Renal cortex interstitium (tissue), 11 donors: ENCODE data around the gene TENT5A. TPM values are rescaled to one million over a fixed set of nuclear protein-coding genes. Genes with fewer than 3 reads are reported as not detected.
"Not testable (repeated sequence)": the region's sequence is repeated elsewhere in the genome, so short reads cannot be mapped to it uniquely, and the experiment has no call there.

Experiments
- DNase-seq, 11 donors: peaks; one replicate each; pipeline ENCODE4 v3.0.0-alpha.2; 2013; ENCODE audit warnings: low read depth in 9 of 11, low spot score in 4 of 11; ENCODE audit errors: extremely low read depth in 1 of 11
- polyA plus RNA-seq, 3 donors: library from polyadenylated mRNA; unstranded; fragments of 120-200 nt; gene quantifications; one replicate each; pipeline ENCODE4 v1.2.1, GENCODE V29; 2013; ENCODE audit not compliant: insufficient read length in 3 of 3

Gene TENT5A
- polyA plus RNA-seq, 3 donors: 3.4 to 5.1 (median 4.5) TPM

DNA sequence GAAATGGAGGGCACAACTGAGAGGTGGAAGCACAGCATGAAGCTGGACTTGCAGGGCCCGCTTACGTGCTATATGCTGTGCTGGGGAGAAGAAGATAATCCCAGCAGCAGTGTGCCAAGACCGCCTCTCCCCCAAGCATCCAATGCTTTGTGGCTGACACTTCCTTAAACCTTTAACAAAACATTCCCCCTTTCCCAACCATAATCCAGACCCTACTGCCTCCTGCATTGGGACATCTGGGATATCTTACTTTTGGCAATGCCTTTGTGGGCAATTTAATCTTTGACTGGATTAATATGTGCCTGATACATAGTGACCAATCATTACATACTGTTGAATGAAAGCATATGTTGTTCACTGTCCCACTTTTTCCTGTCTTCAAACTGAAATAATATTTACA is 3.1 kb upstream of the TENT5A start:
- DNase-seq: no peak

DNA sequence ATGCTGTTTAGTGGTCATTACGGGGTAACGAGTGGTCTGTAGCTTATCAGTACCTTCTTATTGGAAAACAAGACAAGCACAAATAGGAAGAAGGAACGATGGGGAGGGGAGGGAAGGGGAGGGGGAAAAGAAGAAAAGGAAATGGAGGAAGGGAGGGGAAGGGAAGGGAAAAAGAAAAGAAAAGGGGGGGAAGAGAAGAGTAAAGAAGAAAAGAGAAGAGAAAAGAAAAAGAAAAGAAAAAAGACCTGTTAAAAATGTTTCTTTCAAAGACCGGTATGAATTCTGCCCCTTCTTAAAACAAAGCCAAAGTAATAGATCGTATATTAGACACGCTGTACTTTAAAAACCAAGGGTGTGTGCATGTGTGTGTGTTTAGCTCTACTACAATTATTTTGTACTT is 2.4 kb upstream of the TENT5A start:
- DNase-seq: no peak

DNA sequence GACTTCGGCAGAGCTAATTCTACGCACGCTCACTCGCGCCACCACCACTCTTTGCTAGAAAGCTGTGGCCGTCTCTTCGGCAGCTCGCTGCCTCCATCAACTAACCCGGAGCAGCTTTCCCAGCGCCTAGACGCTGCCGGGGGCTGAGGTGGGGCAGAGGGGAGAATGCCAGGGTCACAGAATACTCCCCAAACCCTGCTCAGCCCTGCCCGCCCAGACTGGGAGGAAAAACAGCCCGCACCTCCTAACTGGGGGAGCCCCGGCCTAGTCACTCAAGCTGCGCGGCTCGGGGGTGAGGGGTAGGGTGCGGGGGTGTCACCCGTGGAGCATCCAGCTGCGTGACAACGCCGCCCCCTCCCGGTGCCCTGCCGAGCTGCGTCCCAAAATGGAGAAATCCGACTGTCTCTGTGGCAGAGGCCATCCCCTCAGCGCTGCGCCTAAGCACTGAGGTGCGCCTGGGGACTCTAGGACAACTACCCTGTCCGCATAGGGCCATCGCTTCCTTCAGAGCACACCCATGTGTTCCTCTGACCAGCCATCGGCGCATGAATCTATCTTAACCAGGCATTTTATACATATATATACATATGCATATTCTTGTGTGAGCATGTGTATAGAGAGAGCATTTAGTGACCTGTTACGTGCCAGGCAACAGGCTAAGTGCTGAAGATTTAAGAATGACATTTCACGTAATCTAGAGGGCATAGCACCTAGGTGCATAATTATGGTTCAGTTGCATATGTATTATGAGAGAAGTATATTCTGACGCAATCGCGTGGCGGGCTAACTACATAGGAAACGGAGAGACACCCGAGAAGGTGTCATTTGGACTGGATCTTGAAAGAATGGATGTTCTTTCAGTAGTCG is 1.5 kb upstream of the TENT5A start:
- DNase-seq: peak in 7 of 11 donors; percentile 29 to 63 (median 51)

DNA sequence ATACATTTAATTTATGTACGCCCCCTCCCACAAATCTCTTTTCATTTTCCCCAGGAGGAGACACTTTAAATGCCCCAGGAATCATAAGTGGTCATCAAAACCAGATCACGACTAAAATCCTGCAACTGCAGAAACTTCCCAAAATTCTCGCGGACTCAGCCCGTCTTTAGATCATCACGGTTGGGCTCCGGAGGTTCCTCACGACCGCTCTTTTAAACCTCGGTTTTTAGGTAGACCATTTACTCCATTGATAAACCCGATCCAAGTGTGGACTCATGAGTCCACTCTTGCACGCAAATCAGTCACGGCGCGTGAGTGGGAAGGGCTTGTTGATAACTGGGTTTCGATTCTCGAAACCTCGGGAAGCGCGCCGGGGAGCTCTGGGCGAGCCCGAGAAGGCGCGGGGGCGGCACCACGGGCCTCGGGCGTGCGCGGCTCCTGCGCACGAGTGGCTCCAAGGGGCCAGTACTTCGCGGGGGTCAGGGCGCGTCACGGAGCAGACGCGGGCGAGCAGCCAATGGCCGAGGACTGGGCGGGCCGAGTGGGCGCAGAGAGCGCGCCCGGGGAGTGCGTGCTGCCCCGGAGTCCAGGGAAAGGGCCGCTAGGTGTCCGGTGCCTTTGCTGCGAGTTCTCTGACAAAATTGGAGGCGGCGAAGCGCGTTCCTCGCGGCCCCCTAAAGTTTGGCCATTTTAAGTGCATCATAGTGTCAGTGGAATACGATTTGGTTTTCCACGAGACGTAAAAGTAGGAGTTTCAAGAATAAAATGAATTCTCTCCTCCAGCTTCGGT is 635 bp upstream of the TENT5A start:
- peak; percentile 56 to 73 (median 71) for DNase-seq

DNA sequence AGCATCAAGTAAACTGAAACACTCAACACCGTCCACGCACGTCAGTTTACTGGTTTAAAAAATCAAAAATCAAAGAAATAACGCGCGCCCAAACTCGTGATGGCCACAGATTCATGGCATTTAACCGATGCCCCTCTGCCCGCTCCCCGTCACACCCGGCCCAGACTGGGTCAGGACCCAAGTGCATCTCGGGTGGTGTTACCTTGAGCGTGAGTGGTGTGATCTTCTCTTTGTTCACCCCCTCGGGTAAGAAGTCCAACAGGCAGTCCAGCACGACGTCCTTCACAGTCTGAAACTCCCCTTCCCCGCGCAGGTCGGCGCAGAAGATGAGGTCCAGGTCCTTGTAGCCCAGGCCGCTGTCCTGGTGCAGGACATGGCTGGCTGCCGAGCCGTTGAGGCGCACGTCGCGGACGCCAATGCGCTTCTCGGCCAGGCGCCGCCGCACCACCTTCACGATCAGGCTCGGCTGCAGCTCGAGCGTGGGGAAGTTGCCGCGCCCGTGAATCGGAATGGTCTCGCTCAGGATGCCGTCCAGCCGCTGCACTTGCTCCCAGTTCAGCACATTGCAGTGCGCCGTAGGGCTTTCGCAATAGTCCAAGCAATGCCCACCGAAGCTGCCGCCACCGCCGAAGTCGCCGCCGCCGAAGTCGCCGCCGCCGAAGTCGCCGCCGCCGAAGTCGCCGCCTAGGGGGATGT is 945 bp downstream of the TENT5A start:
- peak in 4 of 11 donors; percentile 18 to 24 (median 22) for DNase-seq

- no peak for DNase-seq
Measured at GRCh38 chr6:81750681-81751387, 1.6 kb downstream of the TENT5A start.

DNA sequence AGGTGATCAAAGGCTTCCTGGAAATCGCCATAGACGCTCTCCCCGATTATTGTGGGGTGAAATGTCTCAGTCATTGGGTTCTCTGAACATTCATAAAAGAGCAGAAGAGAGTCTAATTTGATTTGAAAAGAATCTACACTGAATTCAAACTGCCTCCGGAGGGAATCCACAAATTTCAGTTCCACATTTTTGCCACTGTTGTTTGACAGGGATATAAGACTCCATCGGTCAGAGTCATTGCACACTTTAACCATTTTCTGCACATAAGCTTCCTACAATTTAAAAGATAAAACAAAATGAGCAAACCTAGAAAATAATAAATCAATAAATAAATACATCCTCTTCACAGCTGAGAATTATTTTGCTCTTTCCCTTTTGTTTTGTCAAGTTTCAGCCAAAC is 2.3 kb downstream of the TENT5A start:
- no peak for DNase-seq

DNA sequence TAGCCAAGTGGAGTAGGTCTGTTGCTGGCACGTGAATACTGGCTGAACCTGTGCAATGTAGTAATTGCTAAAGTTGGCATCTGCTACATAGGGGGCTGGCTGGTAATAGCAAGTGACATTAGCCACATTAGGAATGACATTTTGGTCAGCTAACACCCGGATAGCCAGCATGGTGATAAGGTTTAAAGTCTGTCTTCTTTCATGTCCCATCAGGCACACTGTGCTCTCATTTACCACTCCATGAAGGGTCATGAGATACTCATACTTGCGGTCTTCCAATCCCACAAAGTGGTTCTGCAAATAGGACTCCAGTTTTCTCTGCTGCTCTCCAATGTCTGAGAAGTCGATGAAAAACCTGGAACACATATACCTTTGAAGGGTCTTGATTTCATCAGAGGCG is 2.8 kb downstream of the TENT5A start:
- DNase-seq: no peak

GRCh38 chr6:81748994-81749393 is 3.5 kb downstream of the TENT5A start:
- no peak for DNase-seq

DNA sequence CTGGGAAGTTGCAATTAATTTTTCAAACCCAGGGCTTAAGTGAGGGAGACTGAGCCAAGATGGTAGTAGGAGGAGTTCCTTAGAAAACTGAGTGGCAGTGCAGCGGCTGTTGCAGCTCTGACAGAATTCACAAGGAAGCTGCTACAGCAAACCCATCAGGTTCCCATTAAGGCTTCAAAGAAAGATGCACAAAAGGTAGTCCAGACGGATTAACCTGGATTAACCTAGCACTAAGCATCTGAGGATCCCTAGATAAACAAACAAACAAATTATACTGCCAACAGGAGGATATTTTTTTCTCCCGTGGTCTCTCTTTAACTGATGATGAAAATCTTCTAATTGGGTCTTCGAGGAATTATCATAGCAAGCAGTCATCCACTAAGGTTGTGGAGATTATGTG is 5.2 kb downstream of the TENT5A start:
- DNase-seq: no peak

- DNase-seq: no peak
Measured at GRCh38 chr6:81744131-81744530, 8.3 kb downstream of the TENT5A start.

DNA sequence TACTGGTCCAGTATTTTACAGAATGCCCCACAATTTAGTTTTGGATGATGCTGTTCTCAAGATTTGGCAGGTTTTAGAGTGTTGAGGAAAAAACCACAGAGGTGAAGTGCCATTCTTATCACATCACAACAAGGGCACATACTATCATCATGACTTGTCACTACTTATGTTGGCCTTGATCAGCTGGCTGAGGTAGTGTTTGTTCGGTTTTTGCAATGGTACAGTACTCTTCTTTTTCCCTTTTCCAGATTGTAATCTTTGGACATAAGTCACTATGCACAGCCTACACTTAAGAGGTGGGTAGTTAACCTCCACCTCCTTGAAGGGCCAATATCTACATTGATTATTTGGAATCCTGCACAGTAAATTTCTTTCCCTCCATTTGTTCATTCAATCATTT is 8.8 kb downstream of the TENT5A start:
- DNase-seq: no peak

DNA sequence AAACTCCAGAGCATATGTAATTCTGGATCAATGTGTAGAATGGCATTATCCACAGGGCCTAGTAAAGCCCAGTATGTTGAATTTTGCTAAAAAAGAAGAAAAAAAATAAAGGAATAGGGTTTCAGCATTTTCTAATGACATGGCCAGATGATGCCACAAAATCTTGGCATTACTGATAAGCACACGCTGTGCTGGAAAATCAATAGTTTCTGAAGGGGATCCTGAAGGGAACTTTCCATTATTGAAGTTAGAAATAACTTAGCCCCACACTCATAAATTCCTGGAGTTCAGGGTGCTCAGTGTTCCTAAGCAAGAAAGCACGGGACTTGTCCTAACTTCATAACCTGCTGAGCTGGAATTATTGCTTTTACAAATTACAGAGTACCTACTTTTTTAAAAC is 10.8 kb downstream of the TENT5A start:
- DNase-seq: no peak

GRCh38 chr6:81740591-81740990 is 11.9 kb downstream of the TENT5A start:
- not testable (repeated sequence) for DNase-seq

DNA sequence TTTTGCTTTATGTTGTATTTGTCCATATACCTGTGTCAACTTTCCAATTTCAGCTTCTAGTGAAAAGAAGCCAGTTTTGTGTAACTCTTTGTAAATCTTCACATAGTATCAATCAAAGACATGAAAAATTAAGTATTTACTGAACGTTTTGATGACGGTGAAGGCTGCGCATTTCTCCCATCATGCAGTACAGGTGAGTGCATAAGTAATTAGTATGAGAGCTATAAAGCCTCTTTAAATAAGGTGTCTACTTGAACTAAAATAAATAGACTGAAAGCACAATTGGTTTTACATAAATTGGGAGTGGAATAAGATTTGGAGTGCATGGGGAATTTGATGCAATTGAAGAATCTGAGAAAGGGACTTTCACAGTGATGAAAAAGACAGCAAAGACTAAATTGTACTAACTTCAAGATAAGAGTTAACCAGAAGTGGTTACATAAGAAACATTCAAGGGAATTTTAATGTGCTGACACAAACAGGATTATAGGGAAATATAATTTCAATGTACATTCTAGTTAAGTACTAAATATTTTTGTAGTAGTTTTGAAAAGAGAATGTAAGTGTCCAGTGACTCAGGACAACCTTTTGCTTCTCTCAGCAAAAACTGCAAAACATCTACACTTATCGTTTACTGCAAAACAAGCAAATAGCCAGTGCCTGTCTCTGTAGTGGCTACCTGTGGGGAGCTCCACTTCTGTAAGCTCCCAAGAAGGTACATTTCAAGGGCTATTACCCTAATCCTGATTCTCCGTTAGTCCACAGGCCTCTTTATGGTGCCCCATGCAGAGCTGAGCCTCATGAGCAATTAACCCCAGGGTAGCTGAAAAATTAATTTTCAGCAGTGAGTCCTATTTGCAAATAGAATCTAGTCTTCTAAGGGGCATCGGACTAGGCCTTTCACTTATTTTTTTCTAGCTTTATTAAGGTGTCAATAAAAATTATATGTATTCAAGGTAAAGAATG is 13.0 kb downstream of the TENT5A start:
- no peak for DNase-seq

GRCh38 chr6:81736428-81736827 is 16.1 kb downstream of the TENT5A start:
- DNase-seq: no peak

DNA sequence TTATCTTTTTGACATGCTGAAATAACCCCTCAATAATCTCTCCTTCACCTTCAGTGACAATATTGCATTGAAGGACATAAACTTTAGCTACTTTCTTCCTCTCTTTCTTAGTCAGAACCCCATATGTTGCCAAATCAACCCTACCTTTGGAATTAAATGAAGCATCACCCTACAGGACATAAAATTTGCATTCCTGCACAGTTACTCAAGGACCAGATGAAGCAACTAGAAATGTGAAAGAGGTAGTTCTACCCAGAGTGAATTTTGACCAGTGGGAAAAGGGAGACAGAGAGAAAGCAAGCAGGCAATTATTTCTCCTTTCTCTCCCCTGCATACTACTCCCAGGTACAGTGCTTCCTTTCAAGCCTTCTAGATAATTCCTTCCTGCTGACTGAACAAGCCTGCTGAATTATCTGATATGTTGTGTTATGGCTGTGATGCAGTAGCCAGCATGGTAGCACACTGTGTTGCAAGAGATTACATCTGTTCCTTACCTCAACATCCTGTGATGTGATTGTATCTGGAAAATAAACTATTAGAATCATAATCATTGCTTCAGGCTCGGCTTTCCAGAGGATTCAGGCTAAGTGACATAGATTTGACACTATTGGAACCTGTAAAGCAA is 16.6 kb downstream of the TENT5A start:
- DNase-seq: no peak
